Gastroesophageal sphincter (tissue), 2 donors: ENCODE measurements around the gene LMNB1.

ENCODE experiments used
- EP300 ChIP-seq: sonication (generic); formaldehyde crosslinking; IDR thresholded peaks from one replicate; pipeline ENCODE4 v1.6.1; 2017; ENCODE audit warnings: antibody characterized with exemption, mild to moderate bottlenecking
- POLR2AphosphoS5 ChIP-seq: sonication (generic); formaldehyde crosslinking; IDR thresholded peaks from one replicate; pipeline ENCODE4 v1.6.1; 2017; ENCODE audit warnings: antibody characterized with exemption

GRCh38 chr5:126875303-126875785, 98.4 kb downstream of the LMNB1 start:
- TF ChIP-seq POLR2AphosphoS5 (peak; percentile 17), EP300 (no peak)
